NOMO-1 treated with DMSO at 0.1 percent for 48 hours (cell line): ENCODE results near the gene MINDY4.
"Not testable (repeated sequence)": the region's sequence is repeated elsewhere in the genome, so short reads cannot be mapped to it uniquely, and the experiment has no call there.

Experiments
- DNase-seq: peaks from one replicate; lab custom pipeline; 2025; ENCODE audit not compliant: unreplicated experiment; lab: John Stamatoyannopoulos, UW

The MINDY4 gene

GRCh38 chr7:30831936-30832335, 60.7 kb downstream of the MINDY4 start:
- DNase-seq = no peak

- not testable (repeated sequence) for DNase-seq
These were observed 62.9 kb downstream of the MINDY4 start for GRCh38 chr7:30834017-30834674.

- no peak for DNase-seq
These were observed 64.2 kb downstream of the MINDY4 start for GRCh38 chr7:30835396-30835915.

- no peak for DNase-seq
These were observed 65.8 kb downstream of the MINDY4 start for GRCh38 chr7:30836991-30837390.

- DNase-seq = no peak
These were observed 66.4 kb downstream of the MINDY4 start for GRCh38 chr7:30837581-30837980.

GRCh38 chr7:30838008-30838407, 66.8 kb downstream of the MINDY4 start:
- DNase-seq = no peak

GRCh38 chr7:30840141-30841024, 69.2 kb downstream of the MINDY4 start:
- no peak for DNase-seq

GRCh38 chr7:30841025-30841735, 70.0 kb downstream of the MINDY4 start:
- no peak for DNase-seq

GRCh38 chr7:30841801-30842541, 70.8 kb downstream of the MINDY4 start:
- no peak for DNase-seq

- DNase-seq = no peak
These were observed 71.6 kb downstream of the MINDY4 start for GRCh38 chr7:30842542-30843451.

GRCh38 chr7:30843741-30844482, 72.7 kb downstream of the MINDY4 start:
- no peak for DNase-seq

GRCh38 chr7:30844483-30844874, 73.3 kb downstream of the MINDY4 start:
- no peak for DNase-seq

GRCh38 chr7:30844916-30845315, 73.7 kb downstream of the MINDY4 start:
- DNase-seq = no peak

GRCh38 chr7:30845426-30846135, 74.4 kb downstream of the MINDY4 start:
- DNase-seq = no peak

- DNase-seq = no peak
These were observed 75.2 kb downstream of the MINDY4 start for GRCh38 chr7:30846378-30846777.

- DNase-seq = no peak
These were observed 77.1 kb downstream of the MINDY4 start for GRCh38 chr7:30848121-30848855.

- DNase-seq = no peak
These were observed 78.3 kb downstream of the MINDY4 start for GRCh38 chr7:30849565-30849964.

- DNase-seq = no peak
These were observed 79.2 kb downstream of the MINDY4 start for GRCh38 chr7:30850426-30850825.
